NCI-H82 (cell line): ENCODE data around the gene ARHGEF38.

ENCODE experiments used
- DNase-seq: peaks from one replicate; lab custom pipeline; 2025; lab: John Stamatoyannopoulos, UW

The ARHGEF38 gene

DNA sequence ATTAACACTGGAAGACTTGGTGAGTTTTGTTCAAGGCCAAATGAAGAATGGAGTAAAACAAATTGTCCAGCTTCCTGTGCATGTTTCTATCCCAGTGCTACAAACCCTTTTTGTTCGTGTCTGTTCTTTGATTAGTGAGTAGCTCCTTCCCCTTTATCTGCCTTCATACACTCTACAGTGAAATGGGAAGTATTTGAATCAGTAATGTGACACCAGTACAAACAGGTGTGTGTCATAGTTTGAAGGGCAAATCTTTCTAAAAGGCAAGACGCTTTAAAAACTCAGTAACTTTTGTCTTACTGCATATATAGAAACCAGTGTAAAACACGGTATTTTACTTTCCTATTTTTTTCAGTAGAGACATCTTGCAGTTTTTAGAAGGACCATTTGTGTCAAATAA, 5.9 kb downstream of the ARHGEF38 start:
- no peak for DNase-seq

- DNase-seq: no peak
These were observed 8.0 kb downstream of the ARHGEF38 start for GRCh38 chr4:105560421-105560848.

GRCh38 chr4:105563352-105563751, 10.9 kb downstream of the ARHGEF38 start:
- DNase-seq: no peak

DNA sequence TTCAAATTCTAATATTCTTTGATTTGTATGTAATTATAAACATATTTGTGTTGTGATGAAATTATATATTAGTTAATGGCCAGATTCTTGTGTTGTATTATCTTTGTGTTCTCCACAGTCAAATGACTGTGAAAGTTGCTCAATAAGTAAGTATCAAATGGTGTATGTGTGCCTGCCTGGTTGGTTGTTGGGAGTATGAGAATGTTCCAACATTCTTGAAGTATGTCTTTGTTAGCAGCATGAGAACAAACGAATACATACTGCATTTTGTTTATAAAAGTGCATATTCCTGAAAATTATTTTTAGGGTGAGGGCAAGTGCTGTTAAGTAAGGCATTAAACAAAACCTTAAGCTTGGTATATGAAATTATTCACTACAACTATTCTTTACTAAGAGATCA, 16.2 kb downstream of the ARHGEF38 start:
- DNase-seq: no peak

GRCh38 chr4:105569057-105569865, 16.8 kb downstream of the ARHGEF38 start:
- DNase-seq: no peak

GRCh38 chr4:105569866-105570236, 17.4 kb downstream of the ARHGEF38 start:
- DNase-seq: no peak

DNA sequence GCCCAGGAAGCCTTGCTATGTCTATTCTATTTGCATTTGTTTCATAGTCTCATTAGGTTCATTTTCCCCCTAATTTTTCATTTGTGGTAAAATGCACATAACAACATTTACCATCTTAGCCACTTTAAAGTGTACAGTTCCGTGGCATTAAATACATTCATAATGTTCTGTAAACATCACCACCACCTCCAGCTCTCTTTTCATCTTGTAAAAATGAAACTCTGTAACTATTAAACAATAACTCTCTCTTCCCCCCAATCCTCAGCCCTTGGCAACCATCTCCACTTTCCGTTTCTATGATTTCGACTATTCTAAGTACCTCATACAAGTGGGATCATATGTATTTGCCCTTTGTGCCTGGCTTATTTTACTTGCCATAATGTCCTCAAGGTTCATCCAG, 19.9 kb downstream of the ARHGEF38 start:
- DNase-seq: no peak

- no peak for DNase-seq
These were observed 34.4 kb downstream of the ARHGEF38 start for GRCh38 chr4:105586638-105587328.

GRCh38 chr4:105587841-105588240, 35.4 kb downstream of the ARHGEF38 start:
- DNase-seq: no peak

DNA sequence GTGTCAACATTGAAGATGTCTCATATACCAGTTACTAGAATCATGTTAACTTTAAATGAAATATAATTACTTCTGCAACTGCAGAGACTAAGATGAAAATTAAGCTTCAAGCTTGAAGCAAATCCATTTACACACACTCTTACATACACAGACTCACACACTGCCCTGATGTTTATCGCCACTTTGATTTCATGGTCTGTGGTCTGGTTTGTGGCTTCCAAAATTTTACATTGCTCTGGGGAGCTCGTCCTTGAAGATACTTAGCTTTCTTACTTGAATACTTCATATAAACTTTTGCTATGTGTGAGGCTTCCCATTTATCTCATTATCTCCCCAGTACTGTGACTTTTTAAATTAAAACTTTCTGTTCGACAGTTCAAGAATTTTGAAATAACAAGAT, 35.8 kb downstream of the ARHGEF38 start:
- no peak for DNase-seq

GRCh38 chr4:105591573-105591972, 39.2 kb downstream of the ARHGEF38 start:
- DNase-seq: no peak

GRCh38 chr4:105594099-105595010, 41.9 kb downstream of the ARHGEF38 start:
- no peak for DNase-seq

GRCh38 chr4:105596684-105597083, 44.3 kb downstream of the ARHGEF38 start:
- DNase-seq: no peak

GRCh38 chr4:105598052-105598451, 45.6 kb downstream of the ARHGEF38 start:
- no peak for DNase-seq

GRCh38 chr4:105598787-105599186, 46.4 kb downstream of the ARHGEF38 start:
- no peak for DNase-seq

DNA sequence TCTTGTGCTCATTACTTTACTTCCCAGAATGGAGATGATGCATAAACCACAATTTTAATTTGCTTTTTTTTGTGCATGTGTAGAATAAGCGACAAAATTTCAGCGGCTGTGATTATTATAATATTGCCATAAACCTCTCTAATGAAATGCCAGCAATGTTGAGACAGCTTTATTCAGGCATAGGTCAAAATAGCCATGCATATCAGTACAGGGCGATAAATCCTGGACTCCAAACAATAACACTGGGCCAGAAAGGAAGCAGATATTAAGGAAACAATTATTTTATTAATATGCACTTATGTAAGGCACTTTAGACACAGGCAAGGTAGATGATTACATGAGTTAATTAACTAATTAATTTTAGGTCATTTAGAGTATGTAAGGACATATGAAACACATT, 47.1 kb downstream of the ARHGEF38 start:
- DNase-seq: no peak

GRCh38 chr4:105599932-105600655, 47.7 kb downstream of the ARHGEF38 start:
- DNase-seq: no peak

GRCh38 chr4:105600951-105601350, 48.5 kb downstream of the ARHGEF38 start:
- DNase-seq: no peak

- no peak for DNase-seq
These were observed 49.0 kb downstream of the ARHGEF38 start for GRCh38 chr4:105601406-105601805.

- no peak for DNase-seq
These were observed 50.7 kb downstream of the ARHGEF38 start for GRCh38 chr4:105603158-105603557.

DNA sequence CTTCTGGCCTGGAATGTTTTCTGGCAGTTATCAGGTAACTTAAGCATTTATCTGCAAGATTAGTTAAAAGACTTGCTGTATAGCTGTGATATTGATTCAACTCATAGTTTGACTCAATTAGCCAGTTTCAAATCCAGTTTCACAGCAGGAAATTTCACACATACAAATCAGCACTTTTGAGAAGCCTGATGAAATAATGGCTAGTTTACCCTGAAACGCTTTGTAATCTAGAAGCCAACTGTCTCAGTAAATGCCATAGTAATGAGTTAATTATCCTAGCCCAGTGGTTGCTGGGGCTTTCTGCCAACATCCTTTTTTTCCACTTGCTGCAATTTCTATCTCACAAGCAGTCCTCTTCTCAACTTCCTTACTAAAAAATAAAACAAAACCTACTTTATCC, 53.1 kb downstream of the ARHGEF38 start:
- no peak for DNase-seq

- DNase-seq: no peak
These were observed 55.5 kb downstream of the ARHGEF38 start for GRCh38 chr4:105607876-105608275.
